Tibial nerve (tissue), 4 donors: ENCODE results near the gene NLE1. TPM values are rescaled to one million over a fixed set of nuclear protein-coding genes. Genes with fewer than 3 reads are reported as not detected.
"Not testable (repeated sequence)": the region's sequence is repeated elsewhere in the genome, so short reads cannot be mapped to it uniquely, and the experiment has no call there.

Experiments used
- DNase-seq, 2 donors: peaks; one replicate each; pipeline ENCODE4 v3.0.0-alpha.2; 2019; ENCODE audit warnings: low spot score in 2 of 2
- H3K27ac ChIP-seq, 4 donors: fragments of 200-600 bp; sonication (generic) in 3 of 4; one replicate each; pipeline ENCODE4 v1.5.1; 2017 to 2019; ENCODE audit warnings: mild to moderate bottlenecking in 1 of 4
- H3K27me3 ChIP-seq, 2 donors: fragments of 200-600 bp; sonication (generic) in 1 of 2; one replicate each; pipeline versions ENCODE4 v1.5.1 to v1.6.0; 2017 to 2019
- H3K36me3 ChIP-seq, 3 donors: fragments of 200-600 bp; sonication (generic); one replicate each; pipeline ENCODE4 v1.5.1; 2018 to 2019
- H3K4me1 ChIP-seq, 4 donors: fragments of 200-600 bp; sonication (generic) in 3 of 4; one replicate each; pipeline ENCODE4 v1.5.1; 2017 to 2019
- H3K4me3 ChIP-seq, 4 donors: fragments of 200-600 bp; sonication (generic) in 3 of 4; one replicate each; pipeline ENCODE4 v1.5.1; 2017 to 2019; ENCODE audit warnings: mild to moderate bottlenecking in 1 of 4, moderate library complexity in 1 of 4
- H3K9me3 ChIP-seq, 4 donors: fragments of 200-600 bp; sonication (generic) in 3 of 4; one replicate each; pipeline ENCODE4 v1.5.1; 2017 to 2019
- EP300 ChIP-seq, 2 donors: sonication (generic); formaldehyde crosslinking; IDR thresholded peaks; one replicate each; pipeline ENCODE4 v1.6.1; 2017; ENCODE audit warnings: antibody characterized with exemption in 2 of 2, mild to moderate bottlenecking in 1 of 2
- POLR2A ChIP-seq, 2 donors: fragments of 450-650 bp; IDR thresholded peaks; one replicate each; pipeline ENCODE4 v1.6.1; 2017; ENCODE audit warnings: antibody characterized with exemption in 2 of 2, mild to moderate bottlenecking in 2 of 2, moderate library complexity in 2 of 2
- WGBS, 2 donors: methylation state at CpG; one replicate each; pipeline ENCODE4 v1.1.5; 2018; 5-methylcytosine and 5-hydroxymethylcytosine counted together
- total RNA-seq, 4 donors: library from RNA; depleted of rRNA; stranded (reverse); fragments of >200 nt; gene quantifications; one replicate each; pipeline ENCODE4 v1.1.0, GENCODE V29; 2016
- TF ChIP-seq, protein P1 (sequence below), 5 experiments: fragments of 200-600 bp in 3 of 5; fragments of 450-650 bp in 2 of 5; sonication (generic) in 3 of 5; IDR thresholded peaks; one replicate each; pipeline ENCODE4 v1.5.1; 2016 to 2019; ENCODE audit warnings: antibody characterized with exemption in 5 of 5, mild to moderate bottlenecking in 3 of 5, moderate library complexity in 2 of 5

Gene NLE1
- total RNA-seq, 4 donors from 2014 or later, result 10.4 to 32.1 (median 17.1) TPM

DNA sequence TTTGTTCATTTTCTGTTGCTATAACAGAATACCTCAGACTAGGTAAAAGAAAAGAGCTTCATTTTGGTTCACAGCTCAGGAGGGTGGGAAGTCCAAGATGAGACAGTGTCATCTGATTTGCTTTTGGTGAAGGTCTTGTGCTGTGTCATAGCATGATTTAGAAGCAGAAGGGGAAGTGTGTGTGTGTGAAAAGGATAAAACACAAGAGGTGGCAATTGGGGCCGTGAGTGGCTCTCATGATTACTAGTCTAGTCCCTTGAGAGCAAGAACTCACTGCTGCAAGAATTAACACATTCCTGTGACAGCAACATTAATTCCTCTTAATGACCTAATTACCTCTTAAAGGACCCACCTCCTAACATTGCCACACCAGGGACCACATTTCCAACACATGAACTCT, 43.7 kb upstream of the NLE1 start:
- Histone ChIP-seq H3K4me1 (no peaks in the 10 kb centered on the region), H3K9me3 (no peaks in the 10 kb centered on the region), H3K27ac (no peak overlapping the region), H3K4me3 (no peak overlapping the region), H3K27me3 (no peaks in the 10 kb centered on the region), H3K36me3 (no peaks in the 10 kb centered on the region)
- no peak for DNase-seq
- TF ChIP-seq POLR2A (IDR thresholded peaks at IDR 0.05) (no peak), EP300 (IDR thresholded peaks at IDR 0.05) (no peak)
- TF ChIP-seq, protein P1, sequence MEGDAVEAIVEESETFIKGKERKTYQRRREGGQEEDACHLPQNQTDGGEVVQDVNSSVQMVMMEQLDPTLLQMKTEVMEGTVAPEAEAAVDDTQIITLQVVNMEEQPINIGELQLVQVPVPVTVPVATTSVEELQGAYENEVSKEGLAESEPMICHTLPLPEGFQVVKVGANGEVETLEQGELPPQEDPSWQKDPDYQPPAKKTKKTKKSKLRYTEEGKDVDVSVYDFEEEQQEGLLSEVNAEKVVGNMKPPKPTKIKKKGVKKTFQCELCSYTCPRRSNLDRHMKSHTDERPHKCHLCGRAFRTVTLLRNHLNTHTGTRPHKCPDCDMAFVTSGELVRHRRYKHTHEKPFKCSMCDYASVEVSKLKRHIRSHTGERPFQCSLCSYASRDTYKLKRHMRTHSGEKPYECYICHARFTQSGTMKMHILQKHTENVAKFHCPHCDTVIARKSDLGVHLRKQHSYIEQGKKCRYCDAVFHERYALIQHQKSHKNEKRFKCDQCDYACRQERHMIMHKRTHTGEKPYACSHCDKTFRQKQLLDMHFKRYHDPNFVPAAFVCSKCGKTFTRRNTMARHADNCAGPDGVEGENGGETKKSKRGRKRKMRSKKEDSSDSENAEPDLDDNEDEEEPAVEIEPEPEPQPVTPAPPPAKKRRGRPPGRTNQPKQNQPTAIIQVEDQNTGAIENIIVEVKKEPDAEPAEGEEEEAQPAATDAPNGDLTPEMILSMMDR (IDR thresholded peaks at IDR 0.05), result no peak
- WGBS, 2 donors, result 16 to 21% methylated on average over 1 of the region's 1 CpG

DNA sequence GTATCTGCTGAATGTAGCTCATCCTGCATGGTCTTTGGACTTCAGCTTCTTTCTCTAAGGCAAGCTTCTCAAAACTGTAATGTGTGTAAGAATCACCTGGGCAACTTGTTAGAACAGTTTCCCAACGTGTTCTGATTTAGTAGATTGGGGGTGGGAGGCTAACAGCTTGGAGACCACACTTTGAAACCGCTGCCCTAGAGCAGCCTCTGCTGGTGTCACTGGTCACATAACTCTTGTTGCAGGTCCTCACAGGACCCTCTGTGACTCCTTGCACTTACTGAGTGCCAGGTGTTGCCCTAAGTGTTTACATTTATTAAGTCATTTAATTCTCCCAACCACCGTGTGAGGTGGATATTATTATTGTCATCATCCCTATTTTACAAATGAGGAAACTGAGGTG, 42.2 kb upstream of the NLE1 start:
- 44 to 60% methylated on average over 3 of the region's 3 CpGs for WGBS, 2 donors
- no peak overlapping the region for H3K27ac ChIP-seq
- H3K27me3 ChIP-seq, result no peaks in the 10 kb centered on the region
- H3K4me1 ChIP-seq, result no peaks in the 10 kb centered on the region
- H3K4me3 ChIP-seq, result no peak overlapping the region
- no peaks in the 10 kb centered on the region for H3K36me3 ChIP-seq
- DNase-seq, result no peak
- TF ChIP-seq, protein P1 (IDR thresholded peaks at IDR 0.05), result no peak
- no peak for TF ChIP-seq POLR2A (IDR thresholded peaks at IDR 0.05)
- no peaks in the 10 kb centered on the region for H3K9me3 ChIP-seq

DNA sequence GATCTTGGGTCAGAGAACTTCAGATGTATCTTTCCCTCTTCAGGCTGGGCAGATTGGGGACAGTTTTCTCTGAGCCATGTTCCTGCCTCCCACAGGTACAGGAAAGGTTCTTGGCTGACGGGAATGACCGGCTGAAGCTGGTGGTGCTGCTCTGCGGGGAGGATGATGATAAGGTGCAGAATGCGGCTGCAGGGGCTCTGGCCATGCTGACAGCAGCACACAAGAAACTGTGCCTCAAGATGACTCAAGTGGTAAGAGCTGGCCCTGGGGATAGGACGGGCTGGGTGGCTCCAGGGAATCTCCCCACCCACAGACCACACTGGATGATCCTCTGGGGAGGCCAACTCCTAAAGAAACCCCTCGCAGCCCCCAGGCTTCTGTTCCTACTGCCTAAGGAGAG, 41.2 kb upstream of the NLE1 start:
- Histone ChIP-seq H3K9me3 (no peaks in the 10 kb centered on the region), H3K36me3 (no peaks in the 10 kb centered on the region), H3K27ac (no peak overlapping the region), H3K4me3 (no peak overlapping the region), H3K27me3 (no peaks in the 10 kb centered on the region), H3K4me1 (no peaks in the 10 kb centered on the region)
- WGBS, 2 donors, result 71 to 76% methylated on average over 6 of the region's 6 CpGs
- DNase-seq, result no peak
- TF ChIP-seq, protein P1 (IDR thresholded peaks at IDR 0.05), result no peak
- TF ChIP-seq POLR2A (IDR thresholded peaks at IDR 0.05), result no peak
- TF ChIP-seq EP300 (IDR thresholded peaks at IDR 0.05), result no peak

DNA sequence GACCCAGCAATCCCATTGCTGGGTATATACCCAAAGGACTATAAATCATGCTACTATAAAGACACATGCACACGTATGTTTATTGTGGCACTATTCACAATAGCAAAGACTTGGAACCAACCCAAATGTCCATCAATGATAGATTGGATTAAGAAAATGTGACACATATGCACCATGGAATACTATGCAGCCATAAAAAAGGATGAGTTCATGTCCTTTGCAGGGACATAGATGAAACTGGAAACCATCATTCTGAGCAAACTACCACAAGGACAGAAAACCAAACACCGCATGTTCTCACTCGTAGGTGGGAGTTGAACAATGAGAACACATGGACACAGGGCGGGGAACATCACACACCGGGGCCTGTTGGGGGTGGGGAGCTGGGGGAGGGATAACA, 37.3 kb upstream of the NLE1 start:
- 94 to 95% methylated on average over 5 of the region's 5 CpGs for WGBS, 2 donors
- not testable (repeated sequence) for H3K36me3 ChIP-seq, H3K4me3 ChIP-seq, DNase-seq, H3K27ac ChIP-seq, H3K9me3 ChIP-seq, H3K4me1 ChIP-seq, H3K27me3 ChIP-seq

GRCh38 chr17:35176897-35177296, 34.8 kb upstream of the NLE1 start:
- H3K4me3 ChIP-seq, result no peak overlapping the region
- no peak overlapping the region for H3K27ac ChIP-seq
- no peaks in the 10 kb centered on the region for H3K36me3 ChIP-seq
- WGBS, 2 donors, result 54 to 72% methylated on average over 7 to 8 of the region's 8 CpGs
- no peak for DNase-seq
- H3K9me3 ChIP-seq, result no peaks in the 10 kb centered on the region
- H3K27me3 ChIP-seq, result no peaks in the 10 kb centered on the region
- H3K4me1 ChIP-seq, result no peaks in the 10 kb centered on the region
- TF ChIP-seq, protein P1 (IDR thresholded peaks at IDR 0.05), result no peak
- no peak for TF ChIP-seq EP300 (IDR thresholded peaks at IDR 0.05)
- TF ChIP-seq POLR2A (IDR thresholded peaks at IDR 0.05), result no peak
